NCI-H2196 (cell line): ENCODE results near the gene FBXO15.

Experiments used
- DNase-seq: peaks from one replicate; lab custom pipeline; 2025; ENCODE audit not compliant: unreplicated experiment; lab: John Stamatoyannopoulos, UW

Gene FBXO15

GRCh38 chr18:74147779-74148542 lies at the start of gene FBXO15, which contains the start of gene TIMM21:
FBXO15 (minus strand) TSS chr18:74147834; CDS start chr18:74147785, 49 bp downstream.
TIMM21 (plus strand) TSS chr18:74148523; CDS start chr18:74148809, 286 bp downstream.
- peak; percentile 97 for DNase-seq

GRCh38 chr18:74196220-74197119 lies 48.8 kb upstream of the FBXO15 start:
- peak; percentile 54 for DNase-seq

- DNase-seq, result no peak
These were observed 47.1 kb upstream of the FBXO15 start for GRCh38 chr18:74194691-74195090.

GRCh38 chr18:74191577-74191976 lies 43.9 kb upstream of the FBXO15 start:
- DNase-seq, result no peak

GRCh38 chr18:74190086-74190485 lies 42.5 kb upstream of the FBXO15 start:
- DNase-seq, result no peak

- DNase-seq, result no peak
These were observed 39.0 kb upstream of the FBXO15 start for GRCh38 chr18:74186661-74187060.

GRCh38 chr18:74185860-74186259 lies 38.2 kb upstream of the FBXO15 start:
- no peak for DNase-seq

- no peak for DNase-seq
These were observed 37.2 kb upstream of the FBXO15 start for GRCh38 chr18:74184875-74185274.

- DNase-seq, result peak; percentile 15
These were observed 35.5 kb upstream of the FBXO15 start for GRCh38 chr18:74183130-74183529.

GRCh38 chr18:74182335-74182734 lies 34.7 kb upstream of the FBXO15 start:
- DNase-seq, result no peak

GRCh38 chr18:74179623-74180199 lies 32.1 kb upstream of the FBXO15 start:
- DNase-seq, result no peak

GRCh38 chr18:74178884-74179283 lies 31.2 kb upstream of the FBXO15 start:
- DNase-seq, result no peak

- DNase-seq, result no peak
These were observed 28.0 kb upstream of the FBXO15 start for GRCh38 chr18:74175658-74176057.

GRCh38 chr18:74173434-74173750 lies 25.8 kb upstream of the FBXO15 start:
- DNase-seq, result no peak

- DNase-seq, result no peak
These were observed 25.2 kb upstream of the FBXO15 start for GRCh38 chr18:74172697-74173433.

- DNase-seq, result no peak
These were observed 24.4 kb upstream of the FBXO15 start for GRCh38 chr18:74171910-74172606.

- DNase-seq, result no peak
These were observed 18.8 kb upstream of the FBXO15 start for GRCh38 chr18:74166386-74166785.

GRCh38 chr18:74163019-74163660 lies 15.5 kb upstream of the FBXO15 start:
- DNase-seq, result no peak

- no peak for DNase-seq
These were observed 7.6 kb upstream of the FBXO15 start for GRCh38 chr18:74155276-74155675.

GRCh38 chr18:74154716-74155115 lies 7.1 kb upstream of the FBXO15 start:
- no peak for DNase-seq
